ENCODE measurements around the gene OSBPL1A.

The OSBPL1A gene

GRCh38 chr18:24341361-24341760 lies 56.3 kb downstream of the OSBPL1A start:
- no peak for DNase-seq (ENCODE audit: low read depth in 2 of 2)

GRCh38 chr18:24333084-24333483 lies 64.5 kb downstream of the OSBPL1A start:
- DNase-seq (ENCODE audit: low read depth in 2 of 2): no peak

GRCh38 chr18:24326211-24326610 lies 71.4 kb downstream of the OSBPL1A start:
- DNase-seq (ENCODE audit: low read depth in 2 of 2): no peak

- DNase-seq (ENCODE audit: low read depth in 2 of 2): no peak
Observed at GRCh38 chr18:24322584-24323136, 75.0 kb downstream of the OSBPL1A start.

- no peak for DNase-seq (ENCODE audit: low read depth in 2 of 2)
Observed at GRCh38 chr18:24321071-24321470, 76.6 kb downstream of the OSBPL1A start.

GRCh38 chr18:24319757-24320156 lies 77.9 kb downstream of the OSBPL1A start:
- no peak for DNase-seq (ENCODE audit: low read depth in 2 of 2)

GRCh38 chr18:24317370-24317769 lies 80.3 kb downstream of the OSBPL1A start:
- no peak for DNase-seq (ENCODE audit: low read depth in 2 of 2)

GRCh38 chr18:24315170-24315569 lies 82.5 kb downstream of the OSBPL1A start:
- DNase-seq (ENCODE audit: low read depth in 2 of 2): no peak

GRCh38 chr18:24306201-24306600 lies 91.4 kb downstream of the OSBPL1A start:
- DNase-seq (ENCODE audit: low read depth in 2 of 2): no peak

GRCh38 chr18:24300703-24301102 lies 96.9 kb downstream of the OSBPL1A start:
- DNase-seq (ENCODE audit: low read depth in 2 of 2): no peak

- DNase-seq (ENCODE audit: low read depth in 2 of 2): no peak
Observed at GRCh38 chr18:24296276-24296675, 101.3 kb downstream of the OSBPL1A start.

GRCh38 chr18:24293254-24293653 lies 104.4 kb downstream of the OSBPL1A start:
- DNase-seq (ENCODE audit: low read depth in 2 of 2): no peak

GRCh38 chr18:24278591-24278990 lies 119.0 kb downstream of the OSBPL1A start:
- no peak for DNase-seq (ENCODE audit: low read depth in 2 of 2)

- no peak for DNase-seq (ENCODE audit: low read depth in 2 of 2)
Observed at GRCh38 chr18:24277516-24278195, 120.0 kb downstream of the OSBPL1A start.

- DNase-seq (ENCODE audit: low read depth in 2 of 2): no peak
Observed at GRCh38 chr18:24276994-24277393, 120.6 kb downstream of the OSBPL1A start.

- DNase-seq (ENCODE audit: low read depth in 2 of 2): no peak
Observed at GRCh38 chr18:24274837-24275236, 122.8 kb downstream of the OSBPL1A start.

- DNase-seq (ENCODE audit: low read depth in 2 of 2): no peak
Observed at GRCh38 chr18:24273596-24273995, 124.0 kb downstream of the OSBPL1A start.

- no peak for DNase-seq (ENCODE audit: low read depth in 2 of 2)
Observed at GRCh38 chr18:24272229-24272525, 125.4 kb downstream of the OSBPL1A start.

GRCh38 chr18:24271381-24272228 lies 126.0 kb downstream of the OSBPL1A start:
- peak; percentile 3 to 7 for DNase-seq (ENCODE audit: low read depth in 2 of 2)

- no peak for DNase-seq (ENCODE audit: low read depth in 2 of 2)
Observed at GRCh38 chr18:24270937-24271380, 126.7 kb downstream of the OSBPL1A start.

GRCh38 chr18:24270358-24270936 lies 127.2 kb downstream of the OSBPL1A start:
- DNase-seq (ENCODE audit: low read depth in 2 of 2): no peak

- DNase-seq (ENCODE audit: low read depth in 2 of 2): no peak
Observed at GRCh38 chr18:24268784-24269550, 128.7 kb downstream of the OSBPL1A start.
